Measurements from ENCODE around the gene SSH3.

DNA sequence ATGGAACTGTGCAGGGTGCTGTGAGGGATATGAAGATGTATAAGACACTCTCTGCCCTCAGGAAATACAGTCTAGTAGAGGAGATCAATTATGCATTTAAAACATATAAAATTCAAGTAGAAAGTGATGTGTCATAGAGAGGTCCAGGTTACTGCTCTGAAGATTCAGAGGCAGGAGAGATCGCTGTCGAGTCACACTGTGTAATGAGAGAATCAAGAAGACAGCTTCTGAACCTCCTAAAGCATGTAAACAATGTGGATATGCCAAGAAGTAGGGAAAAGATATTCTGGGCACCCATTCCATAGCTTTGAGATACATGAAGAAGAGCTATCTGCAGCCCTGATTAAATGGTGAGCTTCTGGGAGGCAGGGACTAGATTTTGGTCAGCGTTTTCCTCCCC lies 16.7 kb downstream of the SSH3 start:
- TF ChIP-seq, protein P1, sequence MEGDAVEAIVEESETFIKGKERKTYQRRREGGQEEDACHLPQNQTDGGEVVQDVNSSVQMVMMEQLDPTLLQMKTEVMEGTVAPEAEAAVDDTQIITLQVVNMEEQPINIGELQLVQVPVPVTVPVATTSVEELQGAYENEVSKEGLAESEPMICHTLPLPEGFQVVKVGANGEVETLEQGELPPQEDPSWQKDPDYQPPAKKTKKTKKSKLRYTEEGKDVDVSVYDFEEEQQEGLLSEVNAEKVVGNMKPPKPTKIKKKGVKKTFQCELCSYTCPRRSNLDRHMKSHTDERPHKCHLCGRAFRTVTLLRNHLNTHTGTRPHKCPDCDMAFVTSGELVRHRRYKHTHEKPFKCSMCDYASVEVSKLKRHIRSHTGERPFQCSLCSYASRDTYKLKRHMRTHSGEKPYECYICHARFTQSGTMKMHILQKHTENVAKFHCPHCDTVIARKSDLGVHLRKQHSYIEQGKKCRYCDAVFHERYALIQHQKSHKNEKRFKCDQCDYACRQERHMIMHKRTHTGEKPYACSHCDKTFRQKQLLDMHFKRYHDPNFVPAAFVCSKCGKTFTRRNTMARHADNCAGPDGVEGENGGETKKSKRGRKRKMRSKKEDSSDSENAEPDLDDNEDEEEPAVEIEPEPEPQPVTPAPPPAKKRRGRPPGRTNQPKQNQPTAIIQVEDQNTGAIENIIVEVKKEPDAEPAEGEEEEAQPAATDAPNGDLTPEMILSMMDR (IDR thresholded peaks at IDR 0.05) = no peak
- TF ChIP-seq POLR2A (IDR thresholded peaks at IDR 0.05; ENCODE audit: low read depth) (no peak), POLR2AphosphoS5 (IDR thresholded peaks at IDR 0.05) (no peak), EP300 (IDR thresholded peaks at IDR 0.05) (no peak)
